Measurements from ENCODE around the gene SNTG2.

DNA sequence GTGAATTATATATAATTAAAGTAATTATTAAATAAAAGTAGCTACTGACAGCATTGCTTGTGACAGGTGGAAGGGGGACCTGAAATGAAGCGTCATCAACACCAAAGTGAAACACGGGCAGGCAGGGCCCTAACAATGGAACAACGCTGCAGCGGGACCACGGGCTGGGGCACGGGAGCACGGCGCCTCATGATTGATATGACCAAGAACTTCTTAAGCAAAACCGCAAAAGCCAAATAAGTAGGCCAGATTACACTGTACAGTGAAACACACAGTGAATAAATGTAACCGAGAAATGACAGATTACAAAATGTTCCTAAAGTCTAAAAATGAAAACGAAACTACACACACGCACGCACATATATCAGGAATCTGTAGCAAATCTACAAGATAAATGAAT, 81.4 kb downstream of the SNTG2 start:
- TF ChIP-seq CTCF (conservative IDR thresholded peaks at IDR 0.05; ENCODE audit: low read length) = no peak
- TF ChIP-seq EZH2phosphoT487 (IDR thresholded peaks at IDR 0.05; ENCODE audit: borderline replicate concordance) = no peak
